OCI-LY1 (cell line): ENCODE results near the gene BCO2.

Experiments
- H2AFZ ChIP-seq: fragments of 200-600 bp; sonication (generic), shearing (Covaris generic); 2 replicates; pipeline ENCODE4 v1.6.0; 2014; ENCODE audit warnings: antibody characterized with exemption, mild to moderate bottlenecking, low read length
- H3F3A ChIP-seq: fragments of 200-600 bp; sonication (generic), shearing (Covaris generic); 2 replicates; pipeline ENCODE4 v1.6.0; 2014; ENCODE audit warnings: mild to moderate bottlenecking, antibody characterized with exemption, low read length, moderate library complexity; ENCODE audit not compliant: insufficient read depth
- H3K27ac ChIP-seq: fragments of 200-600 bp; sonication (generic); 2 replicates; pipeline ENCODE4 v1.5.1; 2014; ENCODE audit warnings: low read length, mixed run types, mild to moderate bottlenecking, low read depth; ENCODE audit not compliant: poor library complexity, severe bottlenecking
- H3K27me3 ChIP-seq: fragments of 200-600 bp; sonication (generic); 2 replicates; pipeline ENCODE4 v1.6.0; 2014; ENCODE audit warnings: antibody characterized with exemption, mild to moderate bottlenecking, low read length, moderate library complexity; ENCODE audit not compliant: insufficient read depth
- H3K36me3 ChIP-seq: fragments of 200-600 bp; sonication (generic); 2 replicates; pipeline ENCODE4 v1.6.1; 2014; ENCODE audit warnings: mild to moderate bottlenecking, antibody characterized with exemption, low read length, moderate library complexity, mixed read lengths; ENCODE audit not compliant: insufficient read depth
- H3K4me1 ChIP-seq: fragments of 200-600 bp; sonication (generic); 2 replicates; pipeline ENCODE4 v1.5.1; 2014; ENCODE audit warnings: mild to moderate bottlenecking, low read length, moderate library complexity; ENCODE audit not compliant: insufficient read depth, severe bottlenecking
- H3K4me2 ChIP-seq: fragments of 200-600 bp; sonication (generic), shearing (Covaris generic); 2 replicates; pipeline ENCODE4 v1.6.1; 2014; ENCODE audit warnings: low read length
- H3K4me3 ChIP-seq: fragments of 200-600 bp; sonication (generic); 2 replicates; pipeline ENCODE4 v1.5.1; 2014; ENCODE audit warnings: low read length, low read depth, mild to moderate bottlenecking, mixed read lengths; ENCODE audit not compliant: poor library complexity, severe bottlenecking
- H3K79me2 ChIP-seq: fragments of 200-600 bp; shearing (Covaris generic); 2 replicates; pipeline ENCODE4 v1.6.1; 2016; ENCODE audit warnings: mixed run types, low read length, mixed read lengths; ENCODE audit not compliant: insufficient read depth
- H3K9ac ChIP-seq: fragments of 200-600 bp; sonication (generic), shearing (Covaris generic); 2 replicates; pipeline ENCODE4 v1.6.1; 2014; ENCODE audit warnings: mild to moderate bottlenecking, low read length, mixed read lengths
- H3K9me2 ChIP-seq: fragments of 200-600 bp; sonication (generic), shearing (Covaris generic); 2 replicates; pipeline ENCODE4 v1.6.1; 2014; ENCODE audit warnings: low read depth, mild to moderate bottlenecking, low read length, mixed read lengths
- H3K9me3 ChIP-seq: fragments of 200-600 bp; shearing (Covaris generic); 2 replicates; pipeline ENCODE4 v1.6.1; 2014; ENCODE audit warnings: low read length, mixed read lengths
- H4K20me1 ChIP-seq: fragments of 200-600 bp; sonication (generic), shearing (Covaris generic); 2 replicates; pipeline ENCODE4 v1.6.0; 2016; ENCODE audit warnings: mild to moderate bottlenecking, low read length; ENCODE audit not compliant: insufficient read depth
- CTCF ChIP-seq: fragments of 200-600 bp; sonication (generic), shearing (Covaris generic); IDR thresholded peaks from 2 replicates; pipeline ENCODE4 v1.5.1; 2017; ENCODE audit warnings: mild to moderate bottlenecking, antibody characterized with exemption, low read length, moderate library complexity, mixed read lengths
- EZH2 ChIP-seq: fragments of 200-600 bp; sonication (generic), shearing (Covaris generic); IDR thresholded peaks from 2 replicates; pipeline ENCODE4 v1.8.0; 2017; ENCODE audit warnings: borderline replicate concordance, mixed run types, mild to moderate bottlenecking, antibody characterized with exemption, low read length, moderate library complexity, mixed read lengths

BCO2 gene

DNA sequence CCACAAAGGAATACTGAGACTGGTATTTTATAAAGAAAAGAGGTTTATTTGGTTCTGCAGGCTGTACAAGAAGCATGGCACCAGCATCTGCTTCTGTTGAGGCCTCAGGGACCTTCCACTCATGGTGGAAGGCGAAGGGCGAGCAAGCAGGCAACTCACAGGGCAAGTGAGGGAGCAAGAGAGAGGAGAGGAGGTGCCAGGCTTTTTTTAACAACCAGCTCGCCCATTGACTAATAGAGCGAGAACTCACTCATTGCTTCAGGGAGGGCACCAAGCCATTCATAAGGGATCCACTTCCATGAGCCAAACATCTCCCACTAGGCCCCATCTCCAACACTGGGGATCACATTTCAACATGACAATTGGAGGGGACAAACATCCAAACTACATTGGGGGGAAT is 52.2 kb downstream of the BCO2 start:
- Histone ChIP-seq H3K4me3 (peak overlapping the region; percentile 71), H3K79me2 (peaks cover 14% of the 10 kb centered on the region)
- TF ChIP-seq CTCF (no peak), EZH2 (no peak)

DNA sequence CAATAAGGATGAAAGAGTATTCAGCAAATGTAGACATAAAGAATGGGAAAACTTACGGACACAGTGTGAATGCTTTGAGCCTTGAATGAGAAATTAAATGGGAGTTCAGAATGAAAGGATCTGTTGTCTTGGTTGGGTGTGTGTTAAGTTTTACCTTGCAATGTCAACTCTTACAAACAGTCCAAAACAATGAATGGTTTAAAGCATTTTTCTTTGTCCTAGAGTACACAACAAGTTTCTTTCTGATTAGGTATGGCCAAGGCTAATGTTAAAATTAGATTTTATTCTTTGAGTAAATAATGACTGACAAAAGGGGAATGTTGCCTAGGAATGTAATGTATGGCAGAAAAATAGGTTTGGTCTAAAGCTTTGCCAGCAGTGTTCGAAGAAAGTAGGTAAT is 53.4 kb downstream of the BCO2 start:
- no peak overlapping the region for H3K9ac ChIP-seq
- no peaks in the 10 kb centered on the region for H3K9me3 ChIP-seq
- no peaks in the 10 kb centered on the region for H3F3A ChIP-seq
- peaks cover 14% of the 10 kb centered on the region for H3K79me2 ChIP-seq
- no peaks in the 10 kb centered on the region for H3K27me3 ChIP-seq
- H3K27ac ChIP-seq, result no peak overlapping the region
- H3K9me2 ChIP-seq, result no peaks in the 10 kb centered on the region
- H2AFZ ChIP-seq, result no peak overlapping the region
- H4K20me1 ChIP-seq, result no peaks in the 10 kb centered on the region
- H3K4me3 ChIP-seq, result no peak overlapping the region
- TF ChIP-seq CTCF (no peak), EZH2 (no peak)
- H3K36me3 ChIP-seq, result peaks cover 43% of the 10 kb centered on the region
- peaks cover 17% of the 10 kb centered on the region for H3K4me1 ChIP-seq
- no peak overlapping the region for H3K4me2 ChIP-seq

More for the DNA sequence above, 52.2 kb downstream of the BCO2 start:
- Histone ChIP-seq H3K9me2 (no peaks in the 10 kb centered on the region), H4K20me1 (no peaks in the 10 kb centered on the region), H3K4me1 (peaks cover 17% of the 10 kb centered on the region), H3K9ac (peak overlapping the region; percentile 83), H3K27ac (no peak overlapping the region), H2AFZ (no peak overlapping the region), H3K27me3 (no peaks in the 10 kb centered on the region), H3K36me3 (peaks cover 31% of the 10 kb centered on the region; the same call in 1 of the 2 replicates), H3K4me2 (peak overlapping the region; percentile 83), H3F3A (no peaks in the 10 kb centered on the region), H3K9me3 (no peaks in the 10 kb centered on the region)

- H2AFZ ChIP-seq, result no peak overlapping the region
- TF ChIP-seq EZH2, result no peak
- no peak for TF ChIP-seq CTCF
- peaks cover 47% of the 10 kb centered on the region for H3K36me3 ChIP-seq
- no peaks in the 10 kb centered on the region for H3F3A ChIP-seq
- no peak overlapping the region for H3K27ac ChIP-seq
- H3K9me3 ChIP-seq, result no peaks in the 10 kb centered on the region
- H3K4me1 ChIP-seq, result peaks cover 17% of the 10 kb centered on the region
- H3K4me2 ChIP-seq, result no peak overlapping the region
- no peak overlapping the region for H3K9ac ChIP-seq
- H3K9me2 ChIP-seq, result no peaks in the 10 kb centered on the region
- no peaks in the 10 kb centered on the region for H3K27me3 ChIP-seq
- H4K20me1 ChIP-seq, result no peaks in the 10 kb centered on the region
- H3K4me3 ChIP-seq, result no peak overlapping the region
- H3K79me2 ChIP-seq, result peaks cover 14% of the 10 kb centered on the region
Measured at GRCh38 chr11:112229159-112229558, 53.8 kb downstream of the BCO2 start.
